Prostate gland (tissue), 2 donors: ENCODE measurements around the gene EIF2B1.

ENCODE experiments used
- CTCF ChIP-seq, 4 experiments: fragments of 200-600 bp in 2 of 4; fragments of 450-650 bp in 2 of 4; sonication (generic) in 2 of 4; IDR thresholded peaks; 1 replicate in 3 of 4; 2 replicates in 1 of 4; pipeline ENCODE4 v1.5.1; 2016 to 2019; ENCODE audit warnings: antibody characterized with exemption in 4 of 4, mild to moderate bottlenecking in 2 of 4, moderate library complexity in 2 of 4
- POLR2A ChIP-seq: fragments of 450-650 bp; IDR thresholded peaks from one replicate; pipeline ENCODE4 v1.6.1; 2016; ENCODE audit warnings: antibody characterized with exemption, mild to moderate bottlenecking
- POLR2AphosphoS5 ChIP-seq: sonication (generic); formaldehyde crosslinking; IDR thresholded peaks from one replicate; pipeline ENCODE4 v1.6.1; 2017; ENCODE audit warnings: antibody characterized with exemption

- TF ChIP-seq CTCF (IDR thresholded peaks at IDR 0.05) (no peak), POLR2AphosphoS5 (no peak), POLR2A (no peak)
These were observed 55.2 kb downstream of the EIF2B1 start for GRCh38 chr12:123578243-123578642.
